Mesenchymal stem cell (in vitro differentiated cells and primary cell): ENCODE results near the gene GRM2.

Experiments
- DNase-seq: peaks from one replicate; pipeline ENCODE4 v3.0.0-alpha.2; 2013
- H2AFZ ChIP-seq: one replicate; pipeline ENCODE4 v1.6.1; 2013; ENCODE audit warnings: low read depth, mild to moderate bottlenecking, control low read depth, inconsistent platforms, low read length, moderate library complexity
- H2AK5ac ChIP-seq: 2 replicates; pipeline ENCODE4 v1.6.1; 2013; ENCODE audit warnings: low read length, moderate library complexity, mild to moderate bottlenecking, inconsistent platforms; ENCODE audit not compliant: severe bottlenecking
- H2BK120ac ChIP-seq: one replicate; pipeline ENCODE4 v1.6.1; 2013; ENCODE audit warnings: low read depth, mild to moderate bottlenecking, inconsistent platforms, low read length, moderate library complexity
- H2BK12ac ChIP-seq, 2 experiments: one replicate each; pipeline ENCODE4 v1.6.1; 2013; ENCODE audit warnings: inconsistent platforms in 2 of 2, low read length in 2 of 2, mild to moderate bottlenecking in 2 of 2, moderate library complexity in 2 of 2, control low read depth in 1 of 2
- H2BK15ac ChIP-seq: one replicate; pipeline ENCODE4 v1.6.1; 2013; ENCODE audit warnings: mild to moderate bottlenecking, low read depth, inconsistent platforms; ENCODE audit not compliant: poor library complexity, severe bottlenecking
- H2BK5ac ChIP-seq: 2 replicates; pipeline ENCODE4 v1.6.1; 2013; ENCODE audit warnings: low read depth, mild to moderate bottlenecking, low read length, control low read depth, inconsistent platforms; ENCODE audit not compliant: poor library complexity, severe bottlenecking
- H3K14ac ChIP-seq, 2 experiments: one replicate each; pipeline ENCODE4 v1.6.1; 2013; ENCODE audit warnings: inconsistent platforms in 2 of 2, low read length in 2 of 2, control low read depth in 1 of 2, mild to moderate bottlenecking in 1 of 2, moderate library complexity in 1 of 2
- H3K18ac ChIP-seq, 2 experiments: one replicate each; pipeline ENCODE4 v1.6.1; 2013; ENCODE audit warnings: inconsistent platforms in 2 of 2, low read length in 2 of 2, control low read depth in 1 of 2, low read depth in 1 of 2, mild to moderate bottlenecking in 1 of 2
- H3K23ac ChIP-seq, 2 experiments: one replicate each; pipeline ENCODE4 v1.6.1; 2013; ENCODE audit warnings: inconsistent platforms in 2 of 2, low read length in 2 of 2, mild to moderate bottlenecking in 2 of 2, moderate library complexity in 2 of 2, control low read depth in 1 of 2
- H3K27ac ChIP-seq: 2 replicates; pipeline ENCODE4 v1.5.1; 2013; ENCODE audit warnings: mild to moderate bottlenecking, moderate library complexity, low read length, control low read depth, inconsistent platforms; ENCODE audit not compliant: poor library complexity, severe bottlenecking
- H3K27me3 ChIP-seq, 2 experiments: 2 replicates each; pipeline versions ENCODE4 v1.6.1 to v1.7.0; 2013; ENCODE audit warnings: low read length in 2 of 2, mild to moderate bottlenecking in 2 of 2, moderate library complexity in 2 of 2, control low read depth in 1 of 2, inconsistent platforms in 1 of 2; ENCODE audit not compliant: control insufficient read depth in 1 of 2, insufficient read depth in 1 of 2
- H3K36me3 ChIP-seq, 2 experiments: 2 replicates each; pipeline versions ENCODE4 v1.6.1 to v1.7.0; 2013; ENCODE audit warnings: low read length in 2 of 2, control low read depth in 1 of 2, inconsistent platforms in 1 of 2, low read depth in 1 of 2, mild to moderate bottlenecking in 1 of 2; ENCODE audit not compliant: insufficient read depth in 2 of 2, control insufficient read depth in 1 of 2
- H3K4ac ChIP-seq, 2 experiments: one replicate each; pipeline ENCODE4 v1.6.1; 2013; ENCODE audit warnings: inconsistent platforms in 2 of 2, low read length in 2 of 2, mild to moderate bottlenecking in 2 of 2, moderate library complexity in 2 of 2, control low read depth in 1 of 2, low read depth in 1 of 2
- H3K4me1 ChIP-seq: 2 replicates; pipeline ENCODE4 v1.6.1; 2013; ENCODE audit warnings: low read depth, low read length, control low read depth; ENCODE audit not compliant: control insufficient read depth, insufficient read depth
- H3K4me2 ChIP-seq: 2 replicates; pipeline ENCODE4 v1.6.1; 2013; ENCODE audit warnings: low read length, mild to moderate bottlenecking, inconsistent platforms; ENCODE audit not compliant: poor library complexity, severe bottlenecking
- H3K4me3 ChIP-seq, 2 experiments: 2 replicates each; pipeline versions ENCODE4 v1.5.1 to v1.7.0; 2013; ENCODE audit warnings: low read length in 2 of 2, mild to moderate bottlenecking in 2 of 2, control low read depth in 1 of 2, low read depth in 1 of 2; ENCODE audit not compliant: insufficient read depth in 1 of 2
- H3K79me1 ChIP-seq: replicated peaks from 2 replicates; pipeline ENCODE4 v1.6.1; 2013; ENCODE audit warnings: mild to moderate bottlenecking, control low read depth, low read length, inconsistent platforms; ENCODE audit not compliant: poor library complexity, severe bottlenecking
- H3K9ac ChIP-seq: 2 replicates; pipeline ENCODE4 v1.7.0; 2013; ENCODE audit warnings: mild to moderate bottlenecking, low read length, moderate library complexity
- H3K9me3 ChIP-seq: 2 replicates; pipeline ENCODE4 v1.7.0; 2013; ENCODE audit warnings: mild to moderate bottlenecking, low read length; ENCODE audit not compliant: control insufficient read depth
- H4K8ac ChIP-seq: one replicate; pipeline ENCODE4 v1.6.1; 2013; ENCODE audit warnings: inconsistent platforms, mild to moderate bottlenecking, low read length, moderate library complexity
- H4K91ac ChIP-seq: one replicate; pipeline ENCODE4 v1.6.1; 2013; ENCODE audit warnings: mild to moderate bottlenecking, low read length, inconsistent platforms
- WGBS: methylation state at CpG from one replicate; pipeline ENCODE4 v1.1.7; 2013; ENCODE audit warnings: mixed read lengths; 5-methylcytosine and 5-hydroxymethylcytosine counted together

Gene GRM2

DNA sequence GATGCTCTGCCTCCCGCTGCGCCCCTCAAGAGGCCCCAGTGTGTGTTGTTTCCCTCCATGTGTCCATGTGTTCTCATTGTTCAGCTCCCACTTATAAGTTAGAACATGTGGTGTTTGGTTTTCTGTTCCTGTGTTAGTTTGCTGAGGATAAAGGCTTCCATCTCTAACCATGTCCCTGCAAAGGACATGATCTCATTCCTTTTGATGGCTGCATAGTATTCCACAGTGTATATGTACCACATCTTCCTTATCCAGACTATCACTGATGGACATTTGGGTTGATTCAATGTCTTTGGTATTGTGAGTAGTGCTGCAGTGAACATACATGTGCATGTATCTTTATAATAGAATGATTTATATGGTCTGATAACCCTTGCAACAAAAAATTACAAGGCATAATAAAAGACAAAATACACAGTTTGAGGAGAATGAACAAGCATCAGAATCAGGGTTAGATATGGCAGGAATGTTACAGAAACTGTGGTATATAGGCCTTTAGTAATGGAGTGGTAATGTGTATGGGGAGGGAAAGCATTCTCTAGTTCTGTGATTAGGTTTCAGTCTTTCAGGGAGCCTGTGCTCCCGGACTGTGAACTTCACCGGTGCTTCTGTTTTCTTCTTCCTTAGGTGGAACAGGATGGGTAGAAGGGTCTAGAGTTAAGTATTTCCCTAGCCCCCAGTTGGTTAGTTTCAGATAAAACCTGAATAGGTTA, 27.1 kb downstream of the GRM2 start:
- H3K9ac ChIP-seq: no peak overlapping the region
- H3K23ac ChIP-seq: no peak overlapping the region
- peaks cover 8 to 22% of the 10 kb centered on the region in 2 experiments for H3K27me3 ChIP-seq
- H2AK5ac ChIP-seq: no peak overlapping the region
- H3K14ac ChIP-seq: no peak overlapping the region
- H3K4ac ChIP-seq: no peak overlapping the region
- H2BK120ac ChIP-seq: no peak overlapping the region
- H3K79me1 ChIP-seq: no peaks in the 10 kb centered on the region
- 92% methylated on average over 4 of the region's 4 CpGs for WGBS
- no peak overlapping the region for H3K4me3 ChIP-seq
- no peak overlapping the region for H4K8ac ChIP-seq
- no peaks in the 10 kb centered on the region for H3K4me1 ChIP-seq
- no peak overlapping the region for H4K91ac ChIP-seq
- H2BK5ac ChIP-seq: no peak overlapping the region
- no peak overlapping the region for H3K27ac ChIP-seq
- no peak overlapping the region for H2AFZ ChIP-seq
- H3K18ac ChIP-seq: no peak overlapping the region
- no peak for DNase-seq
- H2BK15ac ChIP-seq: no peak overlapping the region
- H2BK12ac ChIP-seq: no peak overlapping the region
- no peaks in the 10 kb centered on the region for H3K36me3 ChIP-seq
- no peak overlapping the region for H3K4me2 ChIP-seq
- H3K9me3 ChIP-seq: no peaks in the 10 kb centered on the region

DNA sequence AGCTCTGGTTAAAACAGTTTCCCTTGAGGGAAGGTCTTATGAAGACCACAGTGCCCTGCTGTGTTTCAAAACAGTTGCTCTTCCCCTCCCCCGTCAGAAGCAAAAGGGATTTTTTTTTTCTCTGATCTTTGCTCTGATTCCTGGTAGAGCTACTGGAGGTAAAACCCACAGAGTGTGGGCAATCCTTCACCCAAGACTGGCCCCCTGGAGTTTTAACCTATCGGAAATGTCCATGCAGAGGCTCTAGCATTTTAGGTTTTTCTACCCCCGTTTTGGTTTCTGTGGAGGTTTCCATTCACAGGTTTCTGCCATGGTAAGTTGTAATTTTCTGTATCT, 27.7 kb downstream of the GRM2 start:
- no peak overlapping the region for H3K23ac ChIP-seq
- H2AK5ac ChIP-seq: no peak overlapping the region
- H2BK12ac ChIP-seq: no peak overlapping the region
- no peak overlapping the region for H3K9ac ChIP-seq
- no peaks in the 10 kb centered on the region for H3K9me3 ChIP-seq
- WGBS: 60% methylated on average over 3 of the region's 3 CpGs
- H3K18ac ChIP-seq: no peak overlapping the region
- H3K27me3 ChIP-seq: peaks cover 8 to 26% of the 10 kb centered on the region in 2 experiments
- H3K79me1 ChIP-seq: no peaks in the 10 kb centered on the region
- H4K8ac ChIP-seq: no peak overlapping the region
- no peak overlapping the region for H2AFZ ChIP-seq
- H2BK120ac ChIP-seq: no peak overlapping the region
- no peaks in the 10 kb centered on the region for H3K4me1 ChIP-seq
- no peak overlapping the region for H4K91ac ChIP-seq
- H3K4ac ChIP-seq: no peak overlapping the region
- no peak overlapping the region for H3K4me3 ChIP-seq
- no peak overlapping the region for H3K14ac ChIP-seq
- H2BK15ac ChIP-seq: no peak overlapping the region
- no peak overlapping the region for H3K4me2 ChIP-seq
- no peak overlapping the region for H3K27ac ChIP-seq
- no peak overlapping the region for H2BK5ac ChIP-seq
- no peaks in the 10 kb centered on the region for H3K36me3 ChIP-seq
- no peak for DNase-seq

- Histone ChIP-seq H3K18ac (no peak overlapping the region), H3K4me1 (no peaks in the 10 kb centered on the region), H4K8ac (no peak overlapping the region), H3K14ac (no peak overlapping the region), H2BK15ac (no peak overlapping the region), H3K36me3 (no peaks in the 10 kb centered on the region), H3K4me2 (no peak overlapping the region), H3K4me3 (no peak overlapping the region), H3K9ac (no peak overlapping the region), H3K27me3 (peaks cover 10 to 27% of the 10 kb centered on the region in 2 experiments), H2AFZ (no peak overlapping the region), H3K27ac (no peak overlapping the region), H3K9me3 (no peaks in the 10 kb centered on the region), H2BK120ac (no peak overlapping the region), H3K23ac (no peak overlapping the region), H4K91ac (no peak overlapping the region), H2AK5ac (no peak overlapping the region), H2BK12ac (no peak overlapping the region), H3K4ac (no peak overlapping the region), H3K79me1 (no peaks in the 10 kb centered on the region), H2BK5ac (no peak overlapping the region)
- WGBS: no CpG with 5 or more reads among the region's 3 CpGs
- DNase-seq: no peak
Measured at GRCh38 chr3:51735039-51735438, 28.2 kb downstream of the GRM2 start.

- no peak overlapping the region for H2BK120ac ChIP-seq
Measured at GRCh38 chr3:51735950-51736349, 29.1 kb downstream of the GRM2 start.

More at GRCh38 chr3:51735950-51736349, 29.1 kb downstream of the GRM2 start:
- Histone ChIP-seq H2AFZ (no peak overlapping the region), H2BK15ac (no peak overlapping the region), H3K4me3 (no peak overlapping the region), H2BK5ac (no peak overlapping the region), H3K14ac (no peak overlapping the region), H3K23ac (no peak overlapping the region), H3K27ac (no peak overlapping the region), H3K9ac (no peak overlapping the region), H3K36me3 (no peaks in the 10 kb centered on the region), H3K18ac (no peak overlapping the region), H4K91ac (no peak overlapping the region), H3K4ac (no peak overlapping the region), H3K79me1 (no peaks in the 10 kb centered on the region), H4K8ac (no peak overlapping the region), H3K4me1 (no peaks in the 10 kb centered on the region), H3K27me3 (peaks cover 16 to 29% of the 10 kb centered on the region in 2 experiments), H3K4me2 (no peak overlapping the region), H2BK12ac (no peak overlapping the region), H3K9me3 (no peaks in the 10 kb centered on the region), H2AK5ac (no peak overlapping the region)
- WGBS: 60% methylated on average over 2 of the region's 2 CpGs
- DNase-seq: no peak
